ENCODE results near the gene RIMBP2.

RIMBP2 gene

GRCh38 chr12:130356222-130356621 is 359.9 kb downstream of the RIMBP2 start:
- Histone ChIP-seq H3K9ac (ENCODE audit: low read depth, low read length) (no peak overlapping the region), H3K4me1 (ENCODE audit: control insufficient read depth, insufficient read depth, low read length) (peaks cover 9% of the 10 kb centered on the region), H3K27me3 (ENCODE audit: control insufficient read depth, insufficient read depth, low read length) (no peaks in the 10 kb centered on the region), H3K4me3 (ENCODE audit: low read depth, low read length) (no peak overlapping the region), H3K36me3 (ENCODE audit: control insufficient read depth, insufficient read depth, low read length) (no peaks in the 10 kb centered on the region), H3K9me3 (ENCODE audit: control insufficient read depth, insufficient read depth, low read length) (no peaks in the 10 kb centered on the region)

GRCh38 chr12:130354407-130354806 is 361.7 kb downstream of the RIMBP2 start:
- Histone ChIP-seq H3K36me3 (ENCODE audit: control insufficient read depth, insufficient read depth, low read length) (no peaks in the 10 kb centered on the region), H3K4me1 (ENCODE audit: control insufficient read depth, insufficient read depth, low read length) (peaks cover 9% of the 10 kb centered on the region), H3K27me3 (ENCODE audit: control insufficient read depth, insufficient read depth, low read length) (no peaks in the 10 kb centered on the region), H3K9ac (ENCODE audit: low read depth, low read length) (no peak overlapping the region), H3K9me3 (ENCODE audit: control insufficient read depth, insufficient read depth, low read length) (no peaks in the 10 kb centered on the region), H3K4me3 (ENCODE audit: low read depth, low read length) (no peak overlapping the region)

- Histone ChIP-seq H3K4me3 (ENCODE audit: low read depth, low read length) (no peak overlapping the region), H3K9me3 (ENCODE audit: control insufficient read depth, insufficient read depth, low read length) (no peaks in the 10 kb centered on the region), H3K4me1 (ENCODE audit: control insufficient read depth, insufficient read depth, low read length) (peaks cover 6% of the 10 kb centered on the region), H3K27me3 (ENCODE audit: control insufficient read depth, insufficient read depth, low read length) (no peaks in the 10 kb centered on the region), H3K36me3 (ENCODE audit: control insufficient read depth, insufficient read depth, low read length) (no peaks in the 10 kb centered on the region), H3K9ac (ENCODE audit: low read depth, low read length) (no peak overlapping the region)
Measured at GRCh38 chr12:130353081-130353480, 363.0 kb downstream of the RIMBP2 start.

GRCh38 chr12:130351326-130351725 is 364.8 kb downstream of the RIMBP2 start:
- H3K4me1 ChIP-seq (ENCODE audit: control insufficient read depth, insufficient read depth, low read length) = peaks cover 5% of the 10 kb centered on the region
- H3K36me3 ChIP-seq (ENCODE audit: control insufficient read depth, insufficient read depth, low read length) = no peaks in the 10 kb centered on the region
- no peak overlapping the region for H3K9ac ChIP-seq (ENCODE audit: low read depth, low read length)
- no peaks in the 10 kb centered on the region for H3K27me3 ChIP-seq (ENCODE audit: control insufficient read depth, insufficient read depth, low read length)
- no peak overlapping the region for H3K4me3 ChIP-seq (ENCODE audit: low read depth, low read length)
- H3K9me3 ChIP-seq (ENCODE audit: control insufficient read depth, insufficient read depth, low read length) = no peaks in the 10 kb centered on the region

GRCh38 chr12:130350715-130351114 is 365.4 kb downstream of the RIMBP2 start:
- Histone ChIP-seq H3K27me3 (ENCODE audit: control insufficient read depth, insufficient read depth, low read length) (no peaks in the 10 kb centered on the region), H3K4me1 (ENCODE audit: control insufficient read depth, insufficient read depth, low read length) (peaks cover 5% of the 10 kb centered on the region), H3K4me3 (ENCODE audit: low read depth, low read length) (no peak overlapping the region), H3K36me3 (ENCODE audit: control insufficient read depth, insufficient read depth, low read length) (no peaks in the 10 kb centered on the region), H3K9me3 (ENCODE audit: control insufficient read depth, insufficient read depth, low read length) (no peaks in the 10 kb centered on the region), H3K9ac (ENCODE audit: low read depth, low read length) (no peak overlapping the region)

- Histone ChIP-seq H3K36me3 (ENCODE audit: control insufficient read depth, insufficient read depth, low read length) (no peaks in the 10 kb centered on the region), H3K9me3 (ENCODE audit: control insufficient read depth, insufficient read depth, low read length) (no peaks in the 10 kb centered on the region), H3K4me1 (ENCODE audit: control insufficient read depth, insufficient read depth, low read length) (no peaks in the 10 kb centered on the region), H3K27me3 (ENCODE audit: control insufficient read depth, insufficient read depth, low read length) (no peaks in the 10 kb centered on the region), H3K4me3 (ENCODE audit: low read depth, low read length) (no peak overlapping the region), H3K9ac (ENCODE audit: low read depth, low read length) (no peak overlapping the region)
Measured at GRCh38 chr12:130347588-130347987, 368.5 kb downstream of the RIMBP2 start.
